ENCODE measurements around the gene UBXN7. TPM values are rescaled to one million over a fixed set of nuclear protein-coding genes. Genes with fewer than 3 reads are reported as not detected.

UBXN7 gene
- total RNA-seq, 1 experiment from 2014 or later = 46.1 TPM

- no peak overlapping the region for H3K4me3 Mint-ChIP-seq (ENCODE audit: low read depth, unreplicated experiment)
- no peak for TF ChIP-seq CTCF (IDR thresholded peaks at IDR 0.05; ENCODE audit: unreplicated experiment)
Observed at GRCh38 chr3:196408565-196409300, 23.5 kb downstream of the UBXN7 start.

GRCh38 chr3:196406811-196407470 lies 25.3 kb downstream of the UBXN7 start:
- no TSS peak for BruUV-seq (replicated peaks)

More at GRCh38 chr3:196408565-196409300, 23.5 kb downstream of the UBXN7 start:
- Mint-ChIP-seq H3K36me3 (ENCODE audit: insufficient read depth, unreplicated experiment) (no peaks in the 10 kb centered on the region), H3K4me1 (ENCODE audit: low read depth, unreplicated experiment) (no peaks in the 10 kb centered on the region), H3K27ac (ENCODE audit: unreplicated experiment) (no peak overlapping the region), H3K27me3 (ENCODE audit: unreplicated experiment) (no peaks in the 10 kb centered on the region), H3K9me3 (ENCODE audit: low read depth, unreplicated experiment) (no peaks in the 10 kb centered on the region)
- CTCF ChIA-PET = no interaction called here
- intact Hi-C loops (cut with micrococcal nuclease; ENCODE audit: unreplicated experiment) = no loop called here
- no TSS peak for BruUV-seq (replicated peaks)
- DNase-seq = no peak

GRCh38 chr3:196400331-196400730 lies 31.9 kb downstream of the UBXN7 start:
- Mint-ChIP-seq H3K9me3 (ENCODE audit: low read depth, unreplicated experiment) (no peaks in the 10 kb centered on the region), H3K4me1 (ENCODE audit: low read depth, unreplicated experiment) (no peaks in the 10 kb centered on the region), H3K4me3 (ENCODE audit: low read depth, unreplicated experiment) (no peak overlapping the region), H3K36me3 (ENCODE audit: insufficient read depth, unreplicated experiment) (peaks cover 11% of the 10 kb centered on the region), H3K27ac (ENCODE audit: unreplicated experiment) (no peak overlapping the region), H3K27me3 (ENCODE audit: unreplicated experiment) (no peaks in the 10 kb centered on the region)
- CTCF ChIA-PET = no interaction called here
- no TSS peak for BruUV-seq (replicated peaks)
- intact Hi-C loops (cut with micrococcal nuclease; ENCODE audit: unreplicated experiment) = no loop called here
- no peak for TF ChIP-seq CTCF (IDR thresholded peaks at IDR 0.05; ENCODE audit: unreplicated experiment)
- DNase-seq = no peak

More at GRCh38 chr3:196406811-196407470, 25.3 kb downstream of the UBXN7 start:
- intact Hi-C loops (cut with micrococcal nuclease; ENCODE audit: unreplicated experiment) = no loop called here
- CTCF ChIA-PET = no interaction called here
- Mint-ChIP-seq H3K4me1 (ENCODE audit: low read depth, unreplicated experiment) (no peaks in the 10 kb centered on the region), H3K27me3 (ENCODE audit: unreplicated experiment) (no peaks in the 10 kb centered on the region), H3K27ac (ENCODE audit: unreplicated experiment) (no peak overlapping the region), H3K36me3 (ENCODE audit: insufficient read depth, unreplicated experiment) (no peaks in the 10 kb centered on the region), H3K9me3 (ENCODE audit: low read depth, unreplicated experiment) (no peaks in the 10 kb centered on the region), H3K4me3 (ENCODE audit: low read depth, unreplicated experiment) (no peak overlapping the region)
- TF ChIP-seq CTCF (IDR thresholded peaks at IDR 0.05; ENCODE audit: unreplicated experiment) = no peak
- no peak for DNase-seq

- no peak overlapping the region for H3K4me3 Mint-ChIP-seq (ENCODE audit: low read depth, unreplicated experiment)
- intact Hi-C loops (cut with micrococcal nuclease; ENCODE audit: unreplicated experiment) = no loop called here
- H3K9me3 Mint-ChIP-seq (ENCODE audit: low read depth, unreplicated experiment) = no peaks in the 10 kb centered on the region
- no peak overlapping the region for H3K27ac Mint-ChIP-seq (ENCODE audit: unreplicated experiment)
- CTCF ChIA-PET = no interaction called here
- DNase-seq = no peak
- TF ChIP-seq CTCF (IDR thresholded peaks at IDR 0.05; ENCODE audit: unreplicated experiment) = no peak
- H3K4me1 Mint-ChIP-seq (ENCODE audit: low read depth, unreplicated experiment) = no peaks in the 10 kb centered on the region
- peaks cover 11% of the 10 kb centered on the region for H3K36me3 Mint-ChIP-seq (ENCODE audit: insufficient read depth, unreplicated experiment)
- H3K27me3 Mint-ChIP-seq (ENCODE audit: unreplicated experiment) = no peaks in the 10 kb centered on the region
- BruUV-seq (replicated peaks) = no TSS peak
Observed at GRCh38 chr3:196399485-196399945, 32.7 kb downstream of the UBXN7 start.
